GM12892 (cell line): Measurements from ENCODE around the gene B3GNT5.
"Not testable (repeated sequence)": the region's sequence is repeated elsewhere in the genome, so short reads cannot be mapped to it uniquely, and the experiment has no call there.

ENCODE experiments used
- DNase-seq: peaks from one replicate; pipeline ENCODE4 v3.0.0; 2011; ENCODE audit not compliant: insufficient read length
- FAIRE-seq: peaks from 2 replicates; lab custom pipeline; 2011; peaks lifted over from hg19 to GRCh38; lab: Jason Lieb, UNC
- POLR2A ChIP-seq: IDR thresholded peaks from 2 replicates; pipeline ENCODE4 v1.6.1; 2011; ENCODE audit warnings: low read depth, low read length, control low read depth
- POLR2AphosphoS5 ChIP-seq: IDR thresholded peaks from 2 replicates; pipeline ENCODE4 v1.6.1; 2011; ENCODE audit warnings: low read depth, low read length, control low read depth
- TAF1 ChIP-seq: IDR thresholded peaks from 2 replicates; pipeline ENCODE4 v1.6.1; 2011; ENCODE audit warnings: low read depth, mild to moderate bottlenecking, control low read depth, low read length, borderline replicate concordance

Gene B3GNT5

DNA sequence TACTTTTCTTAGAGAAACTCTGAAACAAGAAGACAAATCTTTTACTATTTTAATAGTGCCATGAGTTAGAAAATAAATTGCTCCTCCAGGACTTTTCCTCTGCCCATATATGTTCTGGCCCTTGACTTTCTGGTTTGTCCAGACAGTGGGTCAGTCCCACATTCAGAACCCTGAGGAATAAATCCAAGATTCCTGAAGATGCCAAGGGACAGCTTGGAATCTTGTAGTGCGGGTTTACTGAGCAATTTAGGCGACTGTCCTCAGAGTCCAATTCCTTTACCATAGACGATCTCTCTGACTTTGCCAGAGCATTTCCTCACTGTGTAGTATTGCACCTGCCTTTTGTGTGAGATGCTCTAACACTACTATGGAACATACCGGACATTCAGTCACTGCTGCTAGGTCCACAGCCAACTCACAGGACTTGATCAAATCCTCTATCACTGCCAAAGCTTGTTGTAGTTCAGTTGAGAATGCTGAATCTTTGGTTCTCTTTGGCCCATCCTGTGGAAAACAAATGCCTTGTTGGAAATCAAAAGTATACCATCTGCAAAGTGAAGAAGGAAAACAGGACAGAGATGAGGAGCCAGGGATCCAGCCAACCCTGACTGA lies 37.4 kb upstream of the B3GNT5 start:
- DNase-seq (no peak), FAIRE-seq (no peak)
- TF ChIP-seq POLR2A: no peak
- TF ChIP-seq POLR2AphosphoS5: no peak
- TF ChIP-seq TAF1: no peak

DNA sequence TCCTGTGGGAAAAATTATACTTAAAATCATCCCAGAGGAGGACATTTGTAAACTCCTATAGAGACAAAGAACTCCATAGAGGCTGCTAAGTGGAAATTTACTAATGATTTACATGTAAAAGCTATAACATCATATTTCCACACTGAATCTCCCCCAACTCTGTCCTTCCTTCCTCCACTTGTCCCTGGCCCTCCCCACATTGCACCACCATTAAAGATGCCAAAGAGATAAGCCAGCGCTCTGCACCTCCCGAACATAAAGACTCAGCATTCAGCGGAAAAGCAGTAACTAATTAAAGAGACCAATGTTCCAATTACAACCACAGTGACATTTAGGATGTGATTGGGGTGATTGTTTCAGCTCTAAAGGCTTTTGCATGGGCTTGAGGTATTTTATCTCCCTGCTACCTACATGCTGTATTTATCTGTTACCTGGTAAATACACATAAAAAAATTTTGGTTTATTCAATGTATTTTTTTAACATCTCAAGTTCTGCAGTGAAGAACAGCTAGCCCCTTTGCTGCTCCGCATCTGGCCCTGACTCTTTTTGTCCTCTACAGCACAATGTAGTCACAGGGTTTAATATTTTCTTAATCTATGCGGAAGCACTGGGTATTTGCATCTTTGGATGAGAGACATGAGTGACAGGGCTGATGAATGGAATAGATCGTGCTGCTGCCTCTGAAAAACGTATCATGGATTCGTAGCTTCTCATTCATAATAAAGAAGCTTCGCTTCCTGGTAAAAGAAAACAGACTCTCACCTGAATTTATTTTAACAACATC lies 35.3 kb upstream of the B3GNT5 start:
- TF ChIP-seq POLR2A: no peak
- TF ChIP-seq TAF1: no peak
- TF ChIP-seq POLR2AphosphoS5: no peak
- DNase-seq (no peak), FAIRE-seq (no peak)

DNA sequence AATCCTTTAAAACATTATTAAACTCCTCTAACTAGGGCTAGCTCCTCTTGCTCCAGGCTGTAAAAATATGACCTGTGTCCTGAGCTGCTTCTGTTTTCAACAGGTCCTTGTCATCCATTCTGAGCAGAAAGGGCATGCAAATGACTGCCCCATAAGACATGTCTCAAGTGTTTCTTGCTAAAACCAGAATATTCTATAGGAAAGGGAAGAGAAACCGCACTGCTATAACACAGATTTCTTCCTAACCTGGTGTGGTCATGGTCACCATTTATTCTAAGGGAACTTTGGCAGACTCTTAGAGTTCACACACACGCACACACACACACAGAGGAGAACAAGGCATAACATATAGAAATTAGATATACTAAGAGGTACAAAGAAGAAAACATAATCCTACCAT lies 34.2 kb upstream of the B3GNT5 start:
- DNase-seq (no peak), FAIRE-seq (no peak)
- TF ChIP-seq TAF1 (no peak), POLR2A (no peak), POLR2AphosphoS5 (no peak)

DNA sequence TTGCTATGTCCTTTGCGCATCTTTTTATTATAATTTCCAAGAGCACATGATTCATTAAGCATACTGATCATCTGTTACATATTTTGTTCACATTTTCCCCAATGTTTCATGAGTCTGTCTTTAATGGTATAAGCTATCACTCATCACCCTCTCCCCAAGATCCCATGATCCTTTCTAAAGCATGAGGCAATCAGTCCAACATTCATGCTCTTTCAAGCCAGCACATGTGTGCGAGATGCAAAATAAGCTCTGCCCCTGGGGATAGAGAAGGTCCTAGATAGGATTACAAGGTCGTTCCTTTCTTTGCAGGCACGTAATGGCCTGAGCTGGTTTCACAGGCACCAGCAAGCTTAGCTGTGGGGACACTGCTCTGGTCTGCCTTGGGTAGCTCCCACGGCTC lies 32.2 kb upstream of the B3GNT5 start:
- DNase-seq: no peak
- no peak for FAIRE-seq
- TF ChIP-seq POLR2A (no peak), POLR2AphosphoS5 (no peak), TAF1 (no peak)

DNA sequence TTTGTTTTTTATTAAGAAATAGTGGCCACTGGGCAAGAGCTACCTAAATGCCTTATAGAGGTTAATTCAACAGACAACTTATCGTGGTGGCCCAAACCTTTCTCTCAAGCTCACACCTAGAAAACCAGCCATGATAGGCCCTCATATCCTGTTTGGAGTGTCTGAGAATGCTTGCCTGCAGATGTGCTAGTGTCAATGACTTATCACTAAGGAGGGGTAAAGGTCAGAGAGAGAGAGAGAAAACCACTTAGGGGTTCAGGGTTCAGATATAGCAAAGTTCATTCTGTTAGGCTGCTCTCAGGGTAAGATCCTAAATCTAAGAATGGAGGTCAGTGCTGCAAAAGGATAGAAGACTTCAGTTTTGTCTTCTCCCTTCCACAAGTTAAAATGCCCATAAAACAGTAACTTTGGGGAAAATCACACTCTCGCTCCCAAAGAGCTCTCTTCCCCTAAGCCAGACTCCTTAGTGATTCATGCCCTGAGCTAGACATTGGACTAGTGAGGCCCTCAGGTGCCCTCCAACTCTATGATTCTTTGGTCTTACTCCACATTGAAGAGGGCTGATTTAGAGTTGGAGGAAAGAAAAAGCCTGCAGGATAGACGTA lies 30.3 kb upstream of the B3GNT5 start:
- no peak for DNase-seq
- no peak for TF ChIP-seq POLR2AphosphoS5
- TF ChIP-seq POLR2A: no peak
- no peak for TF ChIP-seq TAF1
- no peak for FAIRE-seq

DNA sequence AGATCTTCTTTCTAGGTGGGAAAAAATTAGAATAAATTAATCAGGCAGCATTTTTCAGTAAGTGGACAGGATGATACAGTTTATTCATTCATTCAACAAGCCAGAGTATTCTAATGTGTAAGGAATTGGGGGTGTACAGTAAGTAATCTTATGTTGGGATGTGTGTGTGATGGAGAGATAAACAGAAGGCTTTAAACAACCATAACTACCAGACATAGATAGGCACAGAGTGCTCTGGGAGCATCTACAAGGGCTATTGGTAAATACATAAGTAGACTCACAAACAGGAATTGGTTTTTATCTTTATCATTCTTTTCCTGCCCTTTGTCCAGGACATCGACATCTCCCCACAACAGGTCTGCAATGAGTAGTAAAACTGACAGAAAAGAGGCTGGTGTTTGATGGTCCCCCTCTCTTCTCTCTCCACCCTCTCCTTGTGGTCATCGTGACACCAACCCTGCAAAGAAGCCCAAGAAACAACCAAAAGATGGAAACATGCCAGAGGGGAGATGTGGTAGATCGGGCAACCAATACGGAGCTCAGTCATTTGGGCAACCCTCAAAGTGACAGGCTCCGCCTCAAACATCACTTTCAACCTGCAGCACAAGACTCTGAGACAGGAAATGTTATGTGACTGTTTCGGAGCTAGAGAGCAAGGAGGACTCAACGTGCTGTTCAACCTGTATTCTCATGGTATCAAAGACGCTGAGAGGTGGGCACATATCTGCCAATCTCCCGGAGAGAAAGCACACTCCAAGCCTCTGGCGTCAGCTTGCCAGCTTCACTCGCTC lies 28.7 kb upstream of the B3GNT5 start:
- DNase-seq (no peak), FAIRE-seq (no peak)
- no peak for TF ChIP-seq POLR2AphosphoS5
- no peak for TF ChIP-seq POLR2A
- TF ChIP-seq TAF1: no peak

DNA sequence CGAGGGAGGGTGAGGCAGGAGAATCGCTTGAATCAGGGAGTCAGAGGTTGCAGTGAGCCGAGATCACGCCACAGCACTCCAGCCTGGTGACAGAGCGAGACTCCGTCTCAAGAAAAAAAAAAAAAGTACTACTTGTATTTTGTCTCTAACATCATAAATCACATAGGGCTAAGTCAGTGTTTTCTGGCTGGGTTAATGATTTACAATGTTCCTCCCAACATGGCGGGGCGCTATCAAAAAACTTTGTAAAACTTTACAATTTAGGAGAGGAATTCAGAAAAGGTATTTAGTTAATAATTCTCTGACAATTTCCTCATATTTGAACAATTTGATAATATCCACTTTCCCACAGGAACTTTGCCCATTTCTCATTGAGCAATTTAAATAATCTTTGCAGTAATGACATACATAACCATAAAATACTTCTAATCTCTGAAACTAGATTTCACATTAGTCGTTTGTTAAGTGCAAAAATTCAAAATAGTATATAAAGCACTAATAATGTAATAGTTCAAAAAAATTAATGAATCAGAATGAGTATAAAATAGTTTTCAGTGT lies 26.6 kb upstream of the B3GNT5 start:
- FAIRE-seq: no peak
- TF ChIP-seq POLR2A (no peak), TAF1 (no peak), POLR2AphosphoS5 (no peak)
- DNase-seq: no peak

DNA sequence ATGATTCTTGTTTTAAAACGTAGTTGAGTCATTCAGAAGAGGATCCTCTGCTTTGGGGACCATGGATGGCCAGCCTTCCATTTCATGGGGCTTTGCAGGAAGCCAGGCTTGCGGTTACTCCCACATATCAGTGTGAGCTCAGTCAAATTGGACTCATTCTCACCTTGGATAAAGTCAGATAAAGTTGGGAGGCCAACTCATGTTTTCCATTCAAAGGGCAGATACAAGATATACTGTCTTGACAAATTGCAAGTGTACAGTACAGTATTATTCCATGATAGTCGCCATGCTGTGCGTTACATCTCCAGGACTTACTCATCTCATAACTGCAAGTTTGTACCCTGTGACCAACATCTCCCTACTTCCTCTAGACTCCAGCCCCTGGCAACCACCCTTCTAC lies 25.5 kb upstream of the B3GNT5 start:
- FAIRE-seq: no peak
- no peak for TF ChIP-seq POLR2A
- TF ChIP-seq TAF1: no peak
- no peak for TF ChIP-seq POLR2AphosphoS5
- DNase-seq: no peak

DNA sequence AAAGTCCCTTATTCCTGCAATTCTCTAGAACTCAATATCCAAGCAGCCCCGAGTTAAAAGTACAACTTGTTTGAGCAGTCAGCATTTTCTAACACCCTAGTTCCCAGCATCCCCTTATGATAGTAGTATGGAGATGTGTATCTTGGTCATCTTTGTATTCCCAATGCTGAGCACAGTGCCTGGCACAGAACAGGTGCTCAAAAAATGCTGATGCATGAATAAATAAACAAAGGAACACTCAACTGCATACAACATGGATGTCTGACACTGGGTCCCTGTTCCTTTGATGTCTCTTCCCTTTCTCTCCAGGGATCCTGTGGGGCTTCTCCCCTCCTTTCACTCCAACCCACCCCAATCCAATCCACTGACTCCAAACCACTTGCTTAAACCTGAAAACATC lies 23.9 kb upstream of the B3GNT5 start:
- no peak for FAIRE-seq
- no peak for DNase-seq
- TF ChIP-seq POLR2AphosphoS5 (no peak), TAF1 (no peak), POLR2A (no peak)

DNA sequence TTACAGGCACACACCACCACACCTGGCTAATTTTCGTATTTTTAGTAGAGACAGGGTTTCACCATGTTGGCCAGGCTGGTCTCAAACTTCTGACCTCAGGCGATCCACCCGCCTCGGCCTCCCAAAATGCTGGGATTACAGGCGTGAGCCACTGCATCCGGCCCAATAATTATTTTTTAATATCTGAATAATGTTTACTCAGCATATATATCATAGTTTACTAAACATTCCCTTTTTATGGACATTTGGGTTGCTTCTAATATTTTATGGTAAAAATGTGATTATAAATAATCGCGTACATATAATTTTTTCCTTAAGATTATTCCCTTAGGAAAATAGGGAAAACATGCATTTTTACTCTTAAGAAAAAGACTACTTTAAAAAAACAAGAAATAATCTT lies 22.8 kb upstream of the B3GNT5 start:
- not testable (repeated sequence) for DNase-seq, FAIRE-seq

DNA sequence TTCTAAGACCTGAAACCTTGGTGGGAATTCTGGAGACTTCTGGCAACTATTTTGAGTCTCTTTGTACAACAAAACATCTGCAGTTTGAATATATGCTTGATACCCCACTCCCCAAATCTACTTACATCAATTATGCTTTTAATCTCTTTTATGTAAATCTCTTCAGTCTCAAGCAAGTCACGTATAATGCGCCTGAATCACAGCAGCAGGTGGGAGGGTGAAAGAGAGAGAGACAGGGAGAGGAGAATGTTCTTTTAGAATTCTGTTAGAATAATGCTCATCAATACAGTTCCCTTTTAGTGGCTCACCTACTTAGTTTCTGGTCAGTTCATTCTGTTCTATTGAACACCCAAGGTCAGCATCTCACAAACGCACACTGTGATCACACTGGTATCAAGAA lies 22.2 kb upstream of the B3GNT5 start:
- TF ChIP-seq TAF1: no peak
- no peak for FAIRE-seq

More for the DNA sequence above, 22.2 kb upstream of the B3GNT5 start:
- DNase-seq: no peak
